MCF 10A (cell line): ENCODE results near the gene GPR152. TPM values are rescaled to one million over a fixed set of nuclear protein-coding genes. Genes with fewer than 3 reads are reported as not detected.

Source experiments
- BruUV-seq: library from RNA; stranded (reverse); fragments of 400-500 nt; replicated peaks from 2 replicates; lab custom pipeline; 2021; lab: Mats Ljungman, UMichigan
- CTCF ChIA-PET: fragments of 300-600 bp; sonication (Branson Sonifier 250); formaldehyde crosslinking; extraction: SDS; loops from one replicate; lab custom pipeline; 2021; ENCODE audit warnings: antibody characterized with exemption, inconsistent platforms; lab: Yijun Ruan, JAX
- POLR2A ChIA-PET: fragments of 300-600, 350-650 bp; sonication (Branson Sonifier 250); formaldehyde crosslinking; extraction: SDS; loops from one replicate; lab custom pipeline; 2020; ENCODE audit warnings: antibody characterized with exemption, inconsistent platforms; lab: Yijun Ruan, JAX
- DNase-seq: peaks from one replicate; pipeline ENCODE4 v3.0.0-alpha.2; 2018; ENCODE audit not compliant: unreplicated experiment
- H3K27ac Mint-ChIP-seq: one replicate; pipeline ENCODE4 v1.8.0; 2022; ENCODE audit warnings: mild to moderate bottlenecking, low read depth, mixed read lengths; ENCODE audit not compliant: unreplicated experiment
- H3K27me3 Mint-ChIP-seq: one replicate; pipeline ENCODE4 v1.8.0; 2022; ENCODE audit warnings: mixed read lengths; ENCODE audit not compliant: insufficient read depth, unreplicated experiment
- H3K36me3 Mint-ChIP-seq: one replicate; pipeline ENCODE4 v1.8.0; 2022; ENCODE audit warnings: mild to moderate bottlenecking, moderate library complexity, mixed read lengths; ENCODE audit not compliant: insufficient read depth, unreplicated experiment
- H3K4me1 Mint-ChIP-seq: one replicate; pipeline ENCODE4 v1.8.0; 2022; ENCODE audit warnings: mixed read lengths; ENCODE audit not compliant: insufficient read depth, unreplicated experiment
- H3K4me3 Mint-ChIP-seq: one replicate; pipeline ENCODE4 v1.8.0; 2022; ENCODE audit warnings: mild to moderate bottlenecking, moderate library complexity, mixed read lengths; ENCODE audit not compliant: unreplicated experiment
- H3K9me3 Mint-ChIP-seq: one replicate; pipeline ENCODE4 v1.8.0; 2022; ENCODE audit warnings: mixed read lengths; ENCODE audit not compliant: unreplicated experiment
- intact Hi-C: fragments of 100-400 bp; cut with micrococcal nuclease; formaldehyde crosslinking; loops from 2 replicates; pipeline ENCODE4 v1.14.1; 2022
- total RNA-seq: library from RNA; stranded (reverse); gene quantifications from 2 replicates; pipeline ENCODE4 v1.2.3, GENCODE V29; 2022
- TF ChIP-seq, protein P1 (sequence below): fragments of 200-600 bp; IDR thresholded peaks from one replicate; pipeline ENCODE4 v1.8.0; 2022; ENCODE audit warnings: antibody characterized with exemption, mild to moderate bottlenecking; ENCODE audit not compliant: unreplicated experiment

The GPR152 gene
- total RNA-seq, 1 experiment from 2014 or later, result not detected

DNA sequence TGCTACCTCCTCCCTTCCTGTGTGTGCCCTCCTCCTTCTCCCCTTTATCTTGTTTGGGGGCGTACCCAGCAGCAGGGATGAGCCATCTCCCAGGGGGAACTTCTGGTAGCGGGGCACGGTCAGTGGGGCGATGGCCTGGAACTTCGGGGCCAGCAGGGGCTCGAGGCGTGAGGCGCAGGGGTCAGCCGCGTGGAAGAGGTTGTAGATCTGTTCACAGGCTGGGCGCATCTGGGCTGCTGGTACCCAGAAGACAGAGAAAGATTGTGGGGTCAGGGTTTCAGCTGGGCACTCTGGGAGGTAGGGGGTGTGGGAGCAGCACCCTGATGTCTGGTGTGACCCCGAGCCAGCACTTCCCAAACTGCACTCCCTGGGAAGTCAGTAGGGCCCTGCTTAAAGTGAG, 43.6 kb upstream of the GPR152 start:
- POLR2A ChIA-PET, result no interaction called here
- peaks cover 4% of the 10 kb centered on the region for H3K4me1 Mint-ChIP-seq
- no peak overlapping the region for H3K4me3 Mint-ChIP-seq
- H3K36me3 Mint-ChIP-seq, result peaks cover 26% of the 10 kb centered on the region
- no peak overlapping the region for H3K27ac Mint-ChIP-seq
- BruUV-seq, result no TSS peak
- CTCF ChIA-PET, result interaction anchor here (0.6 kb wide), 1 partner anchor 13 kb away, joined by 3 read pairs; no protein-coding TSS in a partner anchor
- no peaks in the 10 kb centered on the region for H3K27me3 Mint-ChIP-seq
- intact Hi-C loops, result no loop called here
- H3K9me3 Mint-ChIP-seq, result no peaks in the 10 kb centered on the region
- DNase-seq, result no peak
- TF ChIP-seq, protein P1, sequence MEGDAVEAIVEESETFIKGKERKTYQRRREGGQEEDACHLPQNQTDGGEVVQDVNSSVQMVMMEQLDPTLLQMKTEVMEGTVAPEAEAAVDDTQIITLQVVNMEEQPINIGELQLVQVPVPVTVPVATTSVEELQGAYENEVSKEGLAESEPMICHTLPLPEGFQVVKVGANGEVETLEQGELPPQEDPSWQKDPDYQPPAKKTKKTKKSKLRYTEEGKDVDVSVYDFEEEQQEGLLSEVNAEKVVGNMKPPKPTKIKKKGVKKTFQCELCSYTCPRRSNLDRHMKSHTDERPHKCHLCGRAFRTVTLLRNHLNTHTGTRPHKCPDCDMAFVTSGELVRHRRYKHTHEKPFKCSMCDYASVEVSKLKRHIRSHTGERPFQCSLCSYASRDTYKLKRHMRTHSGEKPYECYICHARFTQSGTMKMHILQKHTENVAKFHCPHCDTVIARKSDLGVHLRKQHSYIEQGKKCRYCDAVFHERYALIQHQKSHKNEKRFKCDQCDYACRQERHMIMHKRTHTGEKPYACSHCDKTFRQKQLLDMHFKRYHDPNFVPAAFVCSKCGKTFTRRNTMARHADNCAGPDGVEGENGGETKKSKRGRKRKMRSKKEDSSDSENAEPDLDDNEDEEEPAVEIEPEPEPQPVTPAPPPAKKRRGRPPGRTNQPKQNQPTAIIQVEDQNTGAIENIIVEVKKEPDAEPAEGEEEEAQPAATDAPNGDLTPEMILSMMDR, result no peak

DNA sequence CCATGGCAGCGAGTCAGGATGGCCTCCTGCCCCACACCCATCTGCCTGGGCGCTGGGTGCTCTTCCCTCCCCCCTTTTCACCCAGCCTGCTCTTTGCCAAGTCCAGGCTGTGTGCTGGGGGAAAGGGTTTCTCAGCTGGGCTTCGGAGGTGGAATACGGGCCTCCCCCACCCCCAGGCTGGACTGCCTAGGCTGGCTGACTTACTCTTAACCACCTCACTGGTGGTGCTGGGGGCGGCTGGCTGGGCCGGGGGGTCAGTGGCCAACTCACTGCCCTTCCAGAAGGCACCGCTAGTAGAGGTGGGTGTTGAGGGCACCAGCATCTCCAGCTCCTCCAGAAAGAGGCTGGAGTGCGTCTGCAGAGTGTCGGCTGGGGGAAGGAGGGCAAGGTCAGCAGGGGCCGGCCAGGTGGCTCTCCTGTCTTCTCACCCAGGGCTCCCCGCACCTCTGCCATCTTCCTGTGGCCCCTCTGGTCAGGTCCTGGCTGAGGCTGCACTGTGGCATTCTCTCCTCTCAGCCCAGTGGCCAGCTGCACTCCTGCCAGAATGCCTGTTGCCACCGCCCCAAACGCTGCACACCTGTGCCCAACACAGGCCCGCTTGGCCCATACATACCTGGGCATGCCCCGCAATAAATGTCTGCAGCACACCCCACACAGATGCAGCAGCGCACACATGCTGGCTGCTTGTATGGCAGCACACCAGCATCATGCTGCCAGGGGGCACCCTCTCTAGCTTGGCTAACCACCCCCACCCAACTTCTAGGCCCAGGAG, 42.9 kb upstream of the GPR152 start:
- no TSS peak for BruUV-seq
- DNase-seq, result no peak
- Mint-ChIP-seq H3K9me3 (no peaks in the 10 kb centered on the region), H3K27me3 (no peaks in the 10 kb centered on the region), H3K4me1 (no peaks in the 10 kb centered on the region), H3K36me3 (peaks cover 22% of the 10 kb centered on the region), H3K4me3 (no peak overlapping the region), H3K27ac (no peak overlapping the region)
- TF ChIP-seq, protein P1, result no peak
- intact Hi-C loops, result no loop called here
- CTCF ChIA-PET, result interaction anchor here (0.5 to 0.6 kb wide), 2 partner anchors 12 to 20 kb away, joined by 3 to 4 read pairs; no protein-coding TSS in a partner anchor
- POLR2A ChIA-PET, result no interaction called here

DNA sequence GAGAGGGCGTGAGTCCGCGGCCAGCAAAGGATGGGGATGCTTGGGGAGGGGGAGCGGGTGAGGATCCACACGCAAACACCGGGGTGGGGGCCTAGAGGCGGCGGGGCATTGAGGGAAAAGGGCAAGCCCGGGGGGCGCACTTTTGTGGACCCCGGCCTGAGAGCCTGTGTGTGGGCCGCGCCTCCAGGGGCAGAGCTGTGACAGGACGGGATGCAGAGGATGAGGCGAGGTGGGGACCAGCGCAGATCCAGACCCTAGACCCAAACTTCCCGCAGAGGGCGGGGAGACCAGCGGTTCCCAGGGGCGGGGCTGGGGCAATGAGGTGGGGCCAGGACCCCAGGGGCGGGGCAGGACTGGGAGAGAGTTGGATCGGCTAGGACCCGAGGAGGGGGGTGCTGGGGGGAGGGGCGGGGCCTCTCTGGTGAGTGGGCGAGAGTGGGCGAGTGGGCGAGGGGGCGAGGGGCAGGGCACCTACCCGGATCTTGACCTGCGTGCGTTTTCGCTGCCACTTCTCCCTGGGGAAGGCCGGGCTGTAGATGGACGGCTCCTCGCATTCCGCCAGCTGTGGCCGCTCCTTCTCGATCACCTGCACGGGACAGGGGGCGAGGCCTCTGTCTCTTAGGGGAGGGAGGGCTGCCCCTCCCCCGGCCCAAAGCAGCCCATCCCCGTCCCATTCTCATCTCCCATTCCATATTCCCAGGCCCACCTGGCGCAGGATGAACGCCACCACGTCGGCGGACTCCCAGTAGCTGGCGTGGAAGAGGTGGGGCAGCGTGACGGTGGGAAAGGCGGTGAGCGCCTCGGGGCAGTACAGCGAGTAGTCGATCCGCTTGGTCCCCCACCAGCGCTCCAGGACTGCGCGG, 42.1 kb upstream of the GPR152 start:
- BruUV-seq, result no TSS peak
- Mint-ChIP-seq H3K4me1 (no peaks in the 10 kb centered on the region), H3K4me3 (no peak overlapping the region), H3K36me3 (peaks cover 20% of the 10 kb centered on the region), H3K27ac (no peak overlapping the region), H3K27me3 (no peaks in the 10 kb centered on the region), H3K9me3 (no peaks in the 10 kb centered on the region)
- POLR2A ChIA-PET, result no interaction called here
- TF ChIP-seq, protein P1, result no peak
- intact Hi-C loops, result no loop called here
- no peak for DNase-seq
- CTCF ChIA-PET, result no interaction called here
